GM13976 (cell line): Measurements from ENCODE around the gene DESI1.

ENCODE experiments used
- DNase-seq: peaks from one replicate; pipeline ENCODE4 v3.0.0; 2012; ENCODE audit warnings: low spot score
- in situ Hi-C: fragments of 300-500 bp; cut with MboI; formaldehyde crosslinking; loops from one replicate; pipeline ENCODE4 v1.12.0; 2022; ENCODE audit warnings: low sequenced_read_pairs, mixed read lengths, inconsistent platforms; ENCODE audit not compliant: unreplicated experiment
- TF ChIP-seq, protein P1 (sequence below): IDR thresholded peaks from 2 replicates; pipeline ENCODE4 v1.5.1; 2012; ENCODE audit warnings: borderline replicate concordance, mild to moderate bottlenecking; ENCODE audit not compliant: insufficient read depth; ENCODE audit errors: extremely low read depth, missing control alignments, control extremely low read depth

DESI1 gene

DNA sequence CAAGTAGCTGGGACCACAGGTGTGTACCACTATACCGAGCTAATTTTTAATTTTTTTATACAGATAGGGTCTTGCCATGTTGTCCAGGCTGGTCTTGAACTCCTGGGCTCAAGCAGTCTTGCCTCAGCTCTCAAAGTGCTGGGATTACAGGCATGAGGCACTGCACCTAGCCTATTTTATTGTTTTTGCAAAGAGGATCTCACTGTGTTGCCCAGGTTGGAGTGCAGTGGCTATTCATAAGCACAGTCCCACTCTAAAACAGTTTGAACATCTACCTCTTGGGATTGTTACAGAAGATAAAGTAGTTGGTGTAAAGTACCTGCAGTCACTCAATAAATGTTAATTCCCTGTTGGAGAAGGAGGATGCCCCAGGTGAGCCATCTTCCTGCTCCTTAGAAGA, 29.4 kb upstream of the DESI1 start:
- TF ChIP-seq, protein P1, sequence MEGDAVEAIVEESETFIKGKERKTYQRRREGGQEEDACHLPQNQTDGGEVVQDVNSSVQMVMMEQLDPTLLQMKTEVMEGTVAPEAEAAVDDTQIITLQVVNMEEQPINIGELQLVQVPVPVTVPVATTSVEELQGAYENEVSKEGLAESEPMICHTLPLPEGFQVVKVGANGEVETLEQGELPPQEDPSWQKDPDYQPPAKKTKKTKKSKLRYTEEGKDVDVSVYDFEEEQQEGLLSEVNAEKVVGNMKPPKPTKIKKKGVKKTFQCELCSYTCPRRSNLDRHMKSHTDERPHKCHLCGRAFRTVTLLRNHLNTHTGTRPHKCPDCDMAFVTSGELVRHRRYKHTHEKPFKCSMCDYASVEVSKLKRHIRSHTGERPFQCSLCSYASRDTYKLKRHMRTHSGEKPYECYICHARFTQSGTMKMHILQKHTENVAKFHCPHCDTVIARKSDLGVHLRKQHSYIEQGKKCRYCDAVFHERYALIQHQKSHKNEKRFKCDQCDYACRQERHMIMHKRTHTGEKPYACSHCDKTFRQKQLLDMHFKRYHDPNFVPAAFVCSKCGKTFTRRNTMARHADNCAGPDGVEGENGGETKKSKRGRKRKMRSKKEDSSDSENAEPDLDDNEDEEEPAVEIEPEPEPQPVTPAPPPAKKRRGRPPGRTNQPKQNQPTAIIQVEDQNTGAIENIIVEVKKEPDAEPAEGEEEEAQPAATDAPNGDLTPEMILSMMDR, result no peak
- in situ Hi-C loops, result no loop called here
- no peak for DNase-seq

DNA sequence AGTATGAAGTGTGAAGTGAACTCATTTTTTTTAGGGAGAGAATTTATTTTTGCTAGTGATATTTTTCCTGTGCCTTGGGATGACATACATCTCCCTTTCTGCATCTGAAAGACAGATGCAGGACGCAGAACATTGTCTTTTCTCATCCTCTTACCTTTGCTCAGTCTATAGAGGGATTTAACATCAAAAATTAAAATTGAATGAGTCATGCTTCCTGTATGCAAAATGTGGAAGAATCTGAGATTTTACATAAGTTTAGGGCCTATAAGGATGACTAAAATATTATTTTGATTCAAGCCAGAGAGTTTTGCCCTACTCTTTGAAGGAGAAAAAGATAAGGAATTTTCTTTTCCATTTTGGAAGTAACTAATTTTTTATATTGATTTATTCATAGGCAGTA, 27.6 kb upstream of the DESI1 start:
- TF ChIP-seq, protein P1, result no peak
- in situ Hi-C loops, result no loop called here
- DNase-seq, result no peak

DNA sequence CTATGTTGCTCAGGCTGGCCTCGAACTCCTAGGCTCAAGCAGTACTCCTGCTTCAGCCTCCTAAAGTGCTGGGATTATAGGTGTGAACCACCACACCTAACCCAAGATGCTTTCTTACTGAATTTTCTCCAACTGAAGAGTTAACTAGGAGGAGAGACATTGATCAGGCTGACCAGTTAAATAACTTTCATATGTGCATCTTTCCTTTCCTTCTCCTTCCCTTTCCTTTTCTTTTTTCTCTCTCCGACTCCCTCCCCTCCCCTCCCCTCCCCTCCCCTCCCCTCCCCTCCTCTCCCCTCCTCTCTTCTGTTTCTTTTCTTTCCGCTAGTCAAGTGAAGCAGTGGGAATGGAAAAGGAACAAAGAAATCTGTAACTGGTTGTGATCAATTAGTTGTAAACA, 26.9 kb upstream of the DESI1 start:
- TF ChIP-seq, protein P1, result no peak
- DNase-seq, result no peak
- in situ Hi-C loops, result no loop called here

DNA sequence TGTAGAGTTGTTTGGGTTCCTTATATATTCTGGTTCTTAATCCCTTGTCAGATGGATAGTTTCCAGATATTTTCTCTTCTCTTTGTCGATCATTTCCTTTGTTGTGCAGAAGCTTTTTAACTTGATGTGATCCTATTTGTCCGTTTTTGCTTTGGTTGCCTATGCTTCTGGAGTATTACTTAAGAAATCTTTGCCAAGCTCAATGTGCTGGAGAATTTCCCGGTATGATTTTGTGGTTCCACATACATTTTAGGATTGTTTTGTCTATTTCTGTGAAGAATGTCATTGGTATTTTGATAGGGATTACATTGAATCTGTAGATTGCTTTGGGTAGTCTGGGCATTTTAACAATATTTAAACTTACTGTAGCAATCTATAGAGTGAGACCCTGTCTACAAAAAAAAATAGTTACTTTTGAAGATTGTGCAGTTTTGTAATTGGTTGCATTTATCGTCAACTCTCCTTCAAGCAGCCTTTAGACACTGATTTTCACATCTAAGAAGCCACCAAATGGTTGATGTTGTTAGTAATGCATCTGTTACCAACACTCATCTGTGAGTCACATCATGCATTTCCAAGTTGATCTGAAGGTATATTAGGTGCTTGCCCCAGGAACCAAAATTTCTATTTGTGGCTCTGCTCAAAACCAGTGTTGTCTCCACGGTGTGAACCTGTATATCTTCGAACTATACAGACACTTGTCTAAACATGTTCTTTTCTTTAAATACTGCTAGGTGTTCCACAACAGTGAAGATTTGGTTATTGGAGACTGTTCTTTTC, 21.7 kb upstream of the DESI1 start:
- TF ChIP-seq, protein P1, result no peak
- in situ Hi-C loops, result no loop called here
- DNase-seq, result no peak

DNA sequence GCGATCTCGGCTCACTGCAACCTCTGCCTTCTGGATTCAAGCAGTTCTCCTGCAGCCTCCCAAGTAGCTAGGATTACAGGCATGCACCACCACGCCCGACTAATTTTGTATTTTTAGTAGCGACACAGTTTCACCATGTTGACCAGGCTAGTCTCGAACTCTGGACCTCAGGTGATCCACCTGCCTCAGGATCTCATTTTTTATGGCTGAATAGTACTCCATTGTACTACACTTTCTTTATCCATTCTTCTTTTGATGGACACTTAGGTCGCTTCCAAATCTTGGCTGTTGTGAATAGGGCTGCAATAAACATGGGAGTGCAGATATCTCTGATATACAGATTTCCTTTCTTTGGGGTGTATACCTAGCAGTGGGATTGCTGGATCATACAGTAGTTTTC, 21.0 kb upstream of the DESI1 start:
- in situ Hi-C loops, result no loop called here
- no peak for DNase-seq
- TF ChIP-seq, protein P1, result no peak

DNA sequence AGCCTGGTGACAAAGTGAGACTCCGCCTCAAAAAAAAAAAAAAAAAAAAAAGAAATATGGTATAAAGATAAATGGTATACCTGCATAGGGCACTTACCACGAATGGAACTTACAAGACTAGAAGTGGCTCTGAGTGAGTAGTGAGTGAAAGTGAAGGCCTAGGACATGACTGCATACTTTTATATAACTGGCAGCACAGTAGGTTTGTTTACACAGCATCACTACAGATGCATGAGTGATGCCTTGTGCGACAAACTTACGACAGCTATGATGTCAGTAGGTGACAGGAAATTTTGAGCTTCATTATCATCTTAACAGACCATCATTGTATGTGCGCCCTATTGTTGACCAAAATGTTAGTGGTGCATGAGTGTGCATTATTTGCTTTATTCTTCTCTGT, 17.9 kb upstream of the DESI1 start:
- in situ Hi-C loops, result no loop called here
- TF ChIP-seq, protein P1, result no peak
- DNase-seq, result no peak
